Measurements from ENCODE around the gene PMM2.
"Not testable (repeated sequence)": the region's sequence is repeated elsewhere in the genome, so short reads cannot be mapped to it uniquely, and the experiment has no call there.

The PMM2 gene

DNA sequence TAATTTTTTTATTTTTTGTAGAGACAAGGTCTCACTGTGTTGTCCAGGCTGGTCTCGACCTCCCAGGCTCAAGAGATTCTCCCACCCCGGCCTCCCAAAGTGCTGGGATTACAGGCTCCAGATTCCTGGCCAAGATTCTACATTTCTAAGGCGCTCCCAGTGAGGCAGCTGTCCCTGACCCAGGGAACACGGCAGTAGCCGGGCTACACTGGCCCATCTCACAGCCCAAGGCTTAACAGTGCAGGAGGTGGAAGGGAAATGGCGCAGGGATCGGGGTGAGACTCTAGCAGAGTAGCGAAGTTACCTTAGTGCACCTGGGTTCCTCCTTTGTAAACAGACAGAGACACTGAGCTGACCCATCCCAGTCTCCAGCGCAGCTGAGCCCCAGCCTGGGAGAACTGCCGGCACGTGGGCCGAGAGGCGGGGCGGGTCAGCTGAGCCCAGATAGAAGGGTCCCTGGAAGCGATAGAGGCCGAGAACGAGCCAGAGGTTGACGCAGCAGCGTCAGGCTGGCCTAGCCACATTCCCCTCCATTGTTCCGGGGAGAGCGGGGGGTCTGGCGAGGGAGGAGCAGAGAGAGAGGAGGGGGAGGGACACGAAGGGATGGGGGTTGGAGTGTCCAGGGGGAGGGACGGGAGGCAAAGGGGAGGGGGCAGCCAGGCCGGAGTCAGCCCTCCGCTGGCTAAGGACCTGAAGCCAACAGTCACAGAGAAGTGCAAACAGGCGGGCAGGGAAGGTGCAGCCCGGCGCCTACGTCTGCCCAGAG is 68.7 kb downstream of the PMM2 start:
- DNase-seq, result peak in 42 of 56 donors; percentile 7 to 84 (median 45)

DNA sequence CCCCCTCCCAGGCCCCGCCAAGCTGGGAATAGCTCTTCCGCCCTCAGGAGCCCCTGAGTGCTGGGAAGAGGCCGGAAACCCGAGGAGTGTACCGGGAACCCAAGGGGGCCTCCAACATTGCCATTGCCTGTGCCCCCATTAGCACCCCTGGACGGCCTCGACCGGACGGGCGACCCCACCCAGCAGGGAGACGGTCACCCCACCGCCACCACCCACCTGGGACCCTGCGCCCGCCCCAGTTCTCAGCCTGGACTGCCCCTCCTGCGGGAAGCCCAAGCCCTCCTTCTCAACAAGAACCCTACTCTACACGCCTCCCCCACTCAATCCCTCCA is 69.2 kb downstream of the PMM2 start:
- peak in 2 of 56 donors; percentile 27 to 42 for DNase-seq

GRCh38 chr16:8867216-8867931 is 69.7 kb downstream of the PMM2 start:
- peak in 31 of 56 donors; percentile 5 to 53 (median 31) for DNase-seq

- DNase-seq, result no peak
These were observed 70.3 kb downstream of the PMM2 start for GRCh38 chr16:8867932-8868415.

DNA sequence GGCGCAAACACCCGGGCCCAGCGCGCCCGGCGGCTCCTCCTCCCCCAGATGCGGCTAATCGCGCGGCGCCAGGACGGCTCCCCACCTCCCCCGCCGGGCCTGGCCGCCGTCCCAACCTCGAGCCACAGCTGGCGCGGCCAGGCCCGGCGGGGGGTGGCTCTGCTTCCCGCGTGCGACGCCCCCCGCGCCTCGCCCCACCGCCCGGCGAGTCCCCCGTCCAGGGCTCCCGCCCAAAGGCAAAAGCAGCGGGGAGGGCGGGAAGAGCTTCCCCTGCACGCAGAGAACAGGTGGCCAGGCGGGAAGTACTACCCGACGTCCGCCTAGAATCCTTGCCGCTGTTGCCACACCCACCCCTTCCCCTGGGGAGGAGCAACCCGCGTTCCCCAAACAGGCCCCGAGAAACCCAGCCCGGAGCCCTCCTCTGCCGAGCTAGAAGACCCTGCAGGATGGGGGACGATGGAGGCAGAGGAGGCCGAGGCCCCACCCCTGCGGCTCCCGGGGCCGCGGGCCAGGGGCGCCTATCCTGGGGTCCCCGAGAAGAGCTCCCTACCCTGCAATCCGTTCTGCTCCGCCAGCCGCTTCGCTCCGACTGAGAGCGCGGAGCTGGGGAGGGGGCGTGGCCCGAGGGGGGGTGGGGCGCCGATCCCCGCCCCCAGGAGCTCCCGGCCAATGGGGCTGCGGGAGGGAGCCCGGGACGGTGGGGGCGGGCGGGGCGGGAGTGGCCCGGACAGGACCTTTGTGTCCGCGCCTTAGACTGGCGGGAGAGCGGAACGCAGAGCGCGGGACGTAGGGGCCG is 71.0 kb downstream of the PMM2 start, which contains the start of gene CARHSP1:
Gene CARHSP1 (minus strand): TSS at position 591 of the 796 bp plus-strand sequence. CDS start 9,678 bp downstream, outside the sequence.
- peak in 55 of 56 donors; percentile 38 to 92 (median 81) for DNase-seq

GRCh38 chr16:8869212-8869987 is 71.8 kb downstream of the PMM2 start:
- DNase-seq, result no peak

DNA sequence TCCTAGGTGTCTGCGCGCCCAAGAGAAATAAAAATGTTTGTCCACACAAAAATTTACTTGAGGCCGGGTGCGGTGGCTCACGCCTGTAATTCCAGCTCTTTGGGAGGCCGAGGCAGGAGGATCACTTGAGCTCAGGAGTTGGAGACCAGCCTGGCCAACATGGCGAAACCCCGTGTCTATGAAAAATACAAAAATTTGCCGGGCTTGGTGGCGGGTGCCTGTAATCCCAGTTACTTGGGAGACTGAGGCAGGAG is 72.3 kb downstream of the PMM2 start:
- not testable (repeated sequence) for DNase-seq

DNA sequence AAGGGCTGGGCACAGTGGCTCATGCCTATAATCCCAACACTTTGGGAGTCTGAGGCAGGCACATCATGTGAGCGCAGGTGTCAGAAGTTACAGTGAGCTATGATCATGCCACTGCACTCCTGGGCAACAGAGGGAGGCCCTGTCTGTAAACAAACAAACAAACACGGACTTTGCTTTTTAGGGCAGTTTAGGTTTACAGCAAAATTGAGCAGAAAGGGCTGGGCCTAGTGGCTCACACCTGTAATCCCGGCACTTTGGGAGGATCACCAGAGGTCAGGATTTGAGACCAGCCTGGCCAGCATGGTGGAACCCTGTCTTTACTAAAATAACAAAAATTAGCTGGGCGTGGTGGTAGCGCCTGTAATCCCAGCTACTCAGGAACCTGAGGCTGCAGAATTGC is 74.4 kb downstream of the PMM2 start:
- DNase-seq, result no peak

DNA sequence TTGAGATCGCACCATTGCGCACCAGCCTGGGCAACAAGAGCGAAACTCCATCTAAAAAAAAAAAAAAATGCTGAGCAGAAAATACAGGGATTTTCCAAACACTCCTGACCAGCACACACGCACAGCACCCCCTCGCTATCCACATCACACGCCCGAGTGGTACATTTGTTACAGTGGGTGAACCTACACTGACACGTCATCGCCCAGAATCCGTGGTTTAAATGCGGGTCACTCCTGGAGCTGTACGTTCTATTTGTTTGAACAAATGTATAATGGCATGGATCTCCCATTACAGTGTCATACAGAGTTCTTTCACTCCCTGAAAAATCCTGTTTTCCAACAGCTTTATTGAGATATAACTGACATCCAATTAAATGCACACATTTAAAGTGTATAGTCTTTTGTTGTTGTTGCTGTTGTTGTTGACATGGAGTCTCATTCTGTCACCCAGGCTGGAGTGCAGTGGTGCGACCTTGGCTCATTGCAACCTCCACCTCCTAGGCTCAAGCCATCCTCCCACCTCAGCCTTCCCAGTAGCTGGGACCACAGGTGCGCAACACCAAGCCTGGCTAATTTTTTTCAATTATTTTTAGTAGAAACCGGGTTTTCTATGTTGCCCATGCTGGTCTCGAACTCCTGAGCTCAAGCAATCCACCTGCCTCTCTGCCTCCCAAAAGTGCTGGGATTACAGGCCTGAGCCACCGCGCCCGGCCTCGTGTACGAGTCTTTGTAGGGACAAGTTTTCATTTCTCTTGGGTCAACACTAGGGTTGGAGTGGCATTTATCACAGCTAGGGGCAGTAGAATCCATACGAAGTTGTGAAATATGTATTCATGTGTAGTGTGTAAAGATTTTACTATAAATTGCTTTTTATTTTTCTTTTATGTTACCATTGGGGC is 75.6 kb downstream of the PMM2 start:
- DNase-seq, result no peak

- DNase-seq, result not testable (repeated sequence)
These were observed 76.2 kb downstream of the PMM2 start for GRCh38 chr16:8873866-8874195.

DNA sequence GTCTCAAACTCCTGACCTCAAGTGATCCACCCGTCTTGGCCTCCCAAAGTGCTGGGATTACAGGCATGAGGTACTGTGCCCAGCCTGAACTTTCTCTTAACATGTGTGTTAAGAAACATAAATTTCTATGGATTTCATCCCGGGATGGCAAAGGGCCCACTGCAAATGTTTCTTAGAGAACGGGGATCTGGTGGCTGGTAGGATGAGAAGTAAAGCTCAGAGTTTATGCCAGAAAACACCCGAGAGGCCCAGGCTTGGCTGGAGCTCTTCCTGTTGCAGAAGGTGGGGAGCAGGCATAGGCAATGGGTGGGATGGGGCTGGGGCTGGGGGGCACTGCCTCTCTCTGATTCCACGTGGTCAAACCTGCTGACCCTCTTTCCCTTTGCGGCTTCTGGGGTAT is 76.7 kb downstream of the PMM2 start:
- DNase-seq, result no peak

DNA sequence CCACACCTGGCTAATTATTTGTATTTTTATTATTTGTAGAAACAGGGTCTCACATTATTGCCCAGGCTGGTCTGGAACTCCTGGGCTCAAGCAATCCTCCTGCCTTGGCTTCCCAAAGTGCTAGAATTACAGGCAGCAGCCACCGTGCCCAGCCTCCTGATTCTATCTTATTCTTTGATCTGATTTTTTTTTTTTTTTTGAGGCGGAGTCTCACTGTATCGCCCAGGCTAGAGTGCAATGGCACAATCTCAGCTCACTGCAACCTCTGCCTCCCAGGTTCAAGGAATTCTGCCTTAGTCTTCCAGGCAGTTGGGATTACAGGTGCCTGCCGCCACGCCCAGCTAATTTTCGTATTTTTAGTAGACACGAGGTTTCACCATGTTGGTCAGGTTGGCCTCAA is 77.7 kb downstream of the PMM2 start:
- DNase-seq, result not testable (repeated sequence)

DNA sequence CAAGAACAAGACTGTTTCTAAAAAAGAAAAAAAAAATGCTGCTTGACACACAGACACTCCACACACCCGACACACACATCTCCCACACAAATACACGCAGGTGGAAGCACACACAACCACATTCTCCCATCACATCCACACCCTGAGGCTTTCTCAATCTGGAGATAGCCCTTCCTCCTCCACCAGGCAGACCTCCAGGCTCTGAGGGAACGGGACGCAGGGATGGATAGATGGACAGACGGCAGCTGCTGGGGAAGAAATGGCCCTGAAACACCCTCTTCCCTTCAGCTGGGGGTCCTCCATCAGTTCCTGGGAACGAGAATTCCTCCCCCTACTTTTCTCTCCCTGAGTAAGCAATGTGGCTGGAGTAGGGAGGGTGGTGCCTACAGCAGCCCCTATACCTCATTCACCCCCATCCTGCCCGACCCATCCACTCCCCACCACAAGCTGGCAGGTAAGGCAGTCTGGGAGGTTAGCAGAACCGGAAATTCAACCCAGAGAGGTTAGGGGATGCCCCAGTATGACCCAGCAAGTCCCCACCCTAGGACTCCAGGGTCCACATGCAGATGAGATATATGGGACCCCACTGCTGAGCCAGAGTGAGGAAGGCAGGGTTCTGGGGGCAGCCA is 80.4 kb downstream of the PMM2 start:
- no peak for DNase-seq

GRCh38 chr16:8878523-8878911 is 80.9 kb downstream of the PMM2 start:
- no peak for DNase-seq

DNA sequence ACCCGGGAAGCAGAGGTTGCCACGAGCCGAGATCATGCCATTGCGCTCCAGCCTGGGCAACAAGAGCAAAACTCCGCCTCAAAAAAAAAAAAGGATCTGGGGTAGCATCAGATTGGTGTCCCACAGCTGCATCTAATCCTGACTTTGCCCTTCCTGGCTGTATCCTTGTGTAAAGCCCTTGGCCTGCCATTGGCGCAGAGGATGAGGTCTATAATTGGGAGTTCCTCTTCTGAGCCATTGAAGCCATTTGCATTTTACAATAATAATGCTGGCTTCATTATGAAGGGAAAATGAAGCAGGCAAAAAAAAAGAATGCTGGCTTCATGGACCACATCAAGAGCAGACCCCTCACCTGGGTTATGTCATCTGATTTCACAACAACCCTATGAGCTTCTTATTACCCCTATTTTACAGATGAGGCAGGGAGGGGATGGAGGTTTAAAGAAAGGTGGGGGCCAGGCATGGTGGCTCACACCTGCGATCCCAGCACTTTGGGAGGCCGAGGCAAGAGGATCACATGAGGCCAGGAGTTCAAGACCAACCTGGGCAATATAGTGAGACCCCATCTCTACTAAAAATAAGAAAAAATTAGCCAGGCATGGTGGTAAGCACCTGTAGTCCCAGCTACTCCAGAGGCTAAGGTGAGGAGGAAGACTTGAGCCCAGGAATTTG is 83.3 kb downstream of the PMM2 start:
- no peak for DNase-seq

DNA sequence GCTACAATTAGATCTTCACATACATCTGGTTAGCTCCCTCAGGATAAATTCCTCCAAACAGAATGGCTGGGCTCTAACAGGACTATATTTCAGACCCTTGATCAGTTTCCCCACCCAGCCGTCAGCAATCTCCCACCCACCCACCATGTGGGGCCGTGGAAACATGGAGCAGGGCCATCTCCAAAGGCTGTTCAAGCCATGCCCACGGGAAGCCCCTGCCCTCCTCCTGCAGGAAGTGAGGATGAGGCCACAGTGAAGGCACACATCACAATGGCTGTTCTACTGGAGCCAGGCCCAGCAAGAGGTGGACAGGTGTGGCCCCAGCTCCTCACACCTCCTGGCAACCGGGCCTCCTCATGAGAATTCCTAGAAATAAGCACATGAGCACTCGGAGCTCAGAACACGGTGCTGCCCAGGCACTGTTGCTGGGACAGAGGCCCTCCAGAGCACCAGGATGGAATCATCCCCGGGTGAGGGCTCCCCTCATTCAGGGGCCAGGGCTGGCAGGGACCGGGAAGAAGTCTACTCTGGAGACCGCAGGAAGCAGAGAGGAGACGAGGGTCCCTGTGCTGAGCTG is 84.5 kb downstream of the PMM2 start, which contains the start of gene LITAFD:
Gene LITAFD (plus strand): TSS at position 311 of the 577 bp plus-strand sequence. CDS start 2,005 bp downstream, outside the sequence.
- DNase-seq, result no peak

GRCh38 chr16:8882725-8883377 is 85.2 kb downstream of the PMM2 start:
- DNase-seq, result no peak

Measured in amygdala (tissue), 56 donors.